HG03025 (cell line): ENCODE measurements around the gene SH3BP4.

ENCODE experiments used
- ATAC-seq: cut with Tn5 transposase; IDR thresholded peaks from one replicate; pipeline ENCODE4 v1.9.1; 2021; ENCODE audit warnings: mild to moderate bottlenecking, moderate library complexity; ENCODE audit not compliant: unreplicated experiment, low FRiP score

Gene SH3BP4

DNA sequence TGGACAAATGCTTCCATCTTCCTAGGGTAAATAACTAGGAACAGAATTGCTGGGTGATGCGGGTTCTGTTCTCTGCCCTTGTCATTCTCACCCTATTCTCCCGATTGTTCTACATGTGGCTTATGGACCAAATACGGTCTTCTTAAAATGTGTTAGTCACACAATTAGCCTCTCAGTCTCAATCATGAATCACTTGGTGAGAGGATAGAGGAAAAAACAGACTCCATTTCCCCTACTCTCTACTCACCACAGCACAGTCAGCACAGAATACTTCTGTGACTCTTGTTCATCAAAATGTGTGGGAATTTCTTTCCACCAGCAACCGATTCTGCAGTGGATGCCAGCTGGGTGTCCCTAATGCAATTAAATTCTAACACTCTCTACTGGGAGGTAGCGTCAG is 125.2 kb downstream of the SH3BP4 start:
- no peak for ATAC-seq

DNA sequence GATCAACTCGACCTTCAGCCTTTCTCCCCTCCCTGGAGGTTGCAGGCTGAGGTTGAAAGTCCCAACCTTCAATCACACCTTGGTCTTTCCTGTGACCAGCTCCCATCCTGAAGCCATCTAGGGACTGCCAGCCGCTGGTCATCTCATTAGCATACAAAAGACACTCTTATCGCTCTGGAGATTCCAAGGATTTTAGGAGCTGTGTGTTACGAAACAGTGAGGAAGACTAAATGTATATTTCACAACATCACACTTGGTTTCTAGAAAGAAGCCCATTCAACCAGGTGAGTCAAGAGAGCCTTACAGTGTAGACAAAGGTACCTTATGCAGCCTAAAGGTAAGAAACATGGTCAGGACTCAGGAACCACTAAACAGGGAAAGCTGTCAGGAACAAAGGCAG is 126.4 kb downstream of the SH3BP4 start:
- ATAC-seq = no peak

DNA sequence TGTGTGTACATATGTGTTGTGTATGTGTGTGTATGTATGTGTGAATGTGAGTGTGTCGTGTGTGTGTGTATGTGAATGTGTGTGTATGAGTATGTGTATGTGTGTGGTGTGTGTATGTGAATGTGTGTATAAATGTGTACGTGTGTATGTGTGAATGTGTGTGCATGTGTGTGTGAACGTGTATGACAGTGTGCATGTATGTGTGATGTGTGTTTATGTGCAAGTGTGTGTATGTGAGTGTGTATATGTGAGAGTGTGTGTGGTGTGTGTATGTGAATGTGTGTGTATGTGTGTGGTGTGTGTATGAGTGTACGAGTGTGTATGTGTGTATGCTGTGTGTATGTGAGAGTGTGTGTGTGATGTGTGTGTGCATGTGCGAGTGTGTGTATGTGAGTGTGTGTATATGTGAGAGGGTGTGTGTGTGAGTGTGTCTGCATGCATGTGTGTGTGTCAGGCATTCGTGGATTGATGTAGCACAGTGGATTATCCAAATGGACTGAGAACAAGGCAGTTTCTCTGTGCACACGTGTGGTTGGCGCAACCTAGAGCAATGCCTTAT is 127.2 kb downstream of the SH3BP4 start:
- ATAC-seq = no peak

DNA sequence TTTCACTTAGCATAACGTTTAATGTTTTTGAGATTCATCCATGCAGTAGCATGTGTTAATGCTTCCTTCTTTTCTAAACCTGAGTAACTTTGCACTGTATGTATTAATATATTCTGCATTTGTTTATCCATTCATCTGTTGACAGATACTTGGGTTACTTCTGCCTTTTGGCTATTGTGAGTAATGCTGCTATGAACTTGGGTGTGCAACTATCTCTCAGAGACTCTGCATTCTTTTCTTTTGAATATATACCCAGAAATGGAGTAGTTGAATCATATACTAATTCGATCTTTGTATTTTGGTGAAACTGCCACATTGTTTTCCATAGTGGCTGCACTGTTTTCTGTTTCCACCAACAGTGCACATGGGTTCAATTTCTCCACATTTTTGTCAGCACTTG is 128.3 kb downstream of the SH3BP4 start:
- no peak for ATAC-seq

DNA sequence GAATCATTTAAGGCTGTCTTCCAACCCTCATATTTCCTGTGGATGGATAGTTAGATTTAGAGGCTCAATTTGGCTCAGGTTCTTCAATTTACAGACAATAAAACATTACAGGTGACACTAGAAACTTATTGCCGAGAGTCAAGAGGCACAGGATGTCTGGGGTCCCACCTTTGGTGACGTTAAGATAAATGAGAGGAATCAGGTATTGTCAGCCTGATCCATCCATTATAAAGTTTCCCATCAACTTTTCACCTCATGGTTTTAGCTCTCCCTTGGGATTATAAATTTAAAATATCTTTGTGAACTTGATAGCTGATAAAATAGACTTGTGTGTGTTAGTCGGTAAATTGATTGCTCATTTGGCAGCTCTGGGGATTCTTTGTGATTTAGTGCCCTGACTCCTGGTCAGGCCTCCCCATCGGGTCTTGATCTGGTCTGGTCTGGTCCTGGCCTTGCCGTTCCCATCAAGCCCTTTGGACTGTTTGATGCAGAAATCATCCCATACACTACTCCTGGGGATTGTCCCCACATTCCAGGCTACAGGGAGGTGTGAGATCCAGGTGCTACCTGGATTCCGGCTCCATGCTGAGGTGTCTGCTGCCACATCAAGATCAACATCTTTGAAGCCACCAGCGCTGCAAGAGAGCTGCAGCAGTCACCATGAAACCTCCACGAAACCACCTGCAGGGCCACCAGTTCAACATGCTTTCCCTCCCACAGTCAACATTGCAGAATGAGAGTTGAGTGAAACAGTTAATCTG is 130.9 kb downstream of the SH3BP4 start:
- no peak for ATAC-seq

DNA sequence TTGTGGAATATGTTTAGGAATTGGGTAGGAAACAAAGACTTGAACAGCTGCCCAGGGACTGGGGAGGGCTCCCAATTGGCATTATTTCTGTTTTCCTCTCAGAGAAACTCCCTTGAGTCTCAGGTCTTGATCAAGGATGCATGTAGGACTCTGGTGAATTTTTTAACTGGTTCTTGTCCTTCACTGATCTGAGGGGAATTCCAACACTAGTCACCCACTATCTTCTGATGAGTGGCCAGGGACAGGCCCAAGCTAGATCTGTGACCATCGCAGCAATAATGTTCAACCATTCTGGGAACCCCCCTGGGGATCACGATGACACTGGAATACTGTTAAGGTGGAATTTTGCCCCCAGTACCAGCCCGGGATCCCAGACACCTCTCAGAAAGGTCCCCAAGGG is 132.0 kb downstream of the SH3BP4 start:
- no peak for ATAC-seq

DNA sequence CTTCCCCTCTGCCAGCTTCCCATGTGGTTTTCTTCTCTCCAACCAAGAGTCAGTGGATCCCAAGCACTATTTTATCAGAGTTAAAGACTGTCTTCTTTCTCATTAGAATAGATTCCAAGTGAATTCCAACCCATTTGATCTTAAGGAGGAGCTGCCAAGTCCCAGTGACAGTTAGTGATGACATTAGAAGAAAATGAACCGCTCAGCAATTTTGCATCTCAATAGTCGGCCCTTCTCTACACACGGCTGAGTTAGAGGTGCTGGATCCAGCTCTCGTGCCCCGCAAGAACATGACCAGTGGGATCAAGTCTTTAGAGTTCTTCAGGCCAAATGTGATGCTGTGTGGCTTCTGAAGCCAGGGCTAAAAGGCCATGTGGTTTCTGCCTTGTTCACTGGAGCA is 132.6 kb downstream of the SH3BP4 start:
- no peak for ATAC-seq

DNA sequence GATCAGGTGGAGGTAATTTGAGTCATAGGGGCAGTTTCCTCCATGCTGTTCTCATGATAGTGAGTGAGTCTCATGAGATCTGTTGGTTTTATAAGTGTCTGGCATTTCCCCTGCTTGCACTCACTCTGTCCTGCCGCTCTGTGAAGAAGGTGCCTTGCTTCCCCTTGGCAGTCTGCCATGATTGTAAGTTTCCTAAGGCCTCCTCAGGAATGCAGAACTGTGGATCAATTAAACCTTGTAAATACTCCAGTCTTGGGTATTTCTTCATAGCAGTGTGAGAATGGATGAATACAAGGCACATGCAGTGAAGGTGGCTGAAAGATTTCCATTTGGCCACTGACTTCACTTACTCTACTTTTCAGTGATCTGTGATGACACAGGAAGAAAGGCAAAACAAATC is 133.7 kb downstream of the SH3BP4 start:
- ATAC-seq = no peak

DNA sequence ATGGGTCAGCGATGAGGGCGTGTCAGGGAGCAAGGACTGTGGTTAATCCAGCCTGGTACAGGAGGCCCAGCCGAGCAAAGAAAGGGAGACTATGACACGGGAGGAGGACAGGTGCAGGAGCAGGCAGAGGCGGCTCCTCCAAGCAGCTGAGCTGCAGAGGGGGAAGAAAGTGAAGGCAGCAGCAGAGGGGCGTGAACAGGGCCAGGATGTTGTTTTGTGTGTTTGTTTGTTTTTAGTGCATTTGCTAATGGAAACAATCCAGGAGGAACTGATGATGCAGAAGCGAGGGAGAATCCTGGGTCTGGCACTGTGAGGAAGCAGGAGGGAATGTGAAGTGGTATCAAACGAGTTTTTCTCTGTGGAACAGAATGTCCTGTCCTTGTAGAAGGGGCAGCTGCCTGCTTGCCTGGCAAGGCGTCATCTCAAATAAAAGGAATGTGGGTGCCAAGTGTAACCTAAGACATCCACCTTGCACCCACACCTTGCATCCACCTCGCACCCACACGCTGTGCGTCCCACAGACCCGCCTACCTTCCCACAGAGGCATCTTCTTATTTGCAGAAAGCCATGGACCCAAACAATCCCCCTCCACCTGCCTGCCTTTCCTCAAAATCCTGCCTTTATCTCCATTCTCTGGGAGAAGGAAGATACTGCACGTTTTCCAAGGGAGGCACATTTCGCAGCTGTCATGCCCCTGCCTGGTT is 134.8 kb downstream of the SH3BP4 start:
- ATAC-seq = no peak

DNA sequence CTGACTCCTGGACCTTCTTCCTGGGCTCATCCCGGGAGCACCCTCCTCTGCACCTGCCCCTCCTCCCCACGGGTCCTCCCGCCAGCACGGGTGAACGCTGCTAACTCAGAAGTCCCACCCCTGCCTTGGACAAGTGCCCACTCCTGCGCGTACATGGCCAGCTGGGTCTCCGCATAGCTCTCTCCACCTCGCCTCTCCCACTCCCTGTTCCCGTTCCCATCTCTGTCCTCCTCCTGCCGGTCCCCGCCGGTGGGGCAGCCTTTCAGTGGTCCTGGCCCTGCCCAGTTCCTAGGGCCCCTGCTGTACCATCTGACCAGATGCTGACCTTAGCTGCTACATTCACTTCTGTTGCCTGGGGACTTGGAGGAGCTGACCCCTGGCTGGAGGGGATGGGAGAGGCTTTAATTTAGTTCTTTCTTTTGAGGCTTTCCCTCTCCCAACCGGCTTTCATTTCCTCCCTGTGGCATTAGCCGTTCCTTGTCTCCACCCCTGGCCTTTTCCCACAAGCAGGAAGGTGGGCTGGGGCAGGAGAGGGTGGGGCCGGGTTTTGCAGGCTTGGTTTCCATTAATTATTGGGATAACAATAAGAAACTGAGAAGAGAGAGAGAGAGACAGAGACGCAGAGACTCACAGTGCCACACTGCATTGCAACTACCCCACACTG is 136.1 kb downstream of the SH3BP4 start:
- no peak for ATAC-seq

DNA sequence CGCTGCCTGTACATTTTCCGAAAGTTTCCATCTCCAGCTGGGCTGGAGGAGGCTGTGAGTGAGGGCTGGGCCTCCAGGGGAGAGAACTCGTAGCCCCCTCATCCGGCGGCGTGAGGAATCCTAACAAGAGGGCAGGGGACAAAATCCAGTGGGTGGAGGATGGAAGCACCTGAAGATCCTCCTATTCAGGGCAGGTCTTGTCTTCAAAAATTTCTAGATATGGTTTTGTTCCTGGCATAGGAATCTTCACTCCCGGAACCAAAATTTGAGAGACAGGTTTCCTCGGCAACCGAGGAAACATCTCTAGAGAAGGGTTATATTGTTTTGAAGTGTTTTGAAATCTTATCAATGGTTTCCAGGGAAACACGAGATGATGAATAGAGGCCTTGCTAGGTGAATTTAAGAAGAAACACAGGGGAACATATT is 136.7 kb downstream of the SH3BP4 start:
- ATAC-seq = no peak

DNA sequence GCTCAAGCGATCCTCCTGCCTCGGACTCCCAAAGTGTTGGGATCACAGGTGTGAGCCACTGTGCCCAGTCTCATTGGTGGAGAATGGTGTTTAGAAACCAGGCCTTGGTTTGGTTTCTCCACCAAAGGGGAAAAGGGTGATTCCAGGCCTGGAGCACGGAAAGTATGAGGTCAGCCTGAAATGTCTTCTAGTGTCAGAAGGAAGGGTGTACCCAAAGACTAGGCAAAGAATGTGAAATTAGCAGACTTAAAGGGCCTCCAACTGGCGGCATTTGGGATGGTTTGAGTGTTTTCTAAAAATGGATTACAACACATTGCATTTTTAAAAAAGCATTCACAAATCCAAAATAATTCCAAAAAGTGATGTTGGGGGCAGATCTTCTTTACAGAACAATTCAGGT is 139.6 kb downstream of the SH3BP4 start:
- ATAC-seq = no peak

DNA sequence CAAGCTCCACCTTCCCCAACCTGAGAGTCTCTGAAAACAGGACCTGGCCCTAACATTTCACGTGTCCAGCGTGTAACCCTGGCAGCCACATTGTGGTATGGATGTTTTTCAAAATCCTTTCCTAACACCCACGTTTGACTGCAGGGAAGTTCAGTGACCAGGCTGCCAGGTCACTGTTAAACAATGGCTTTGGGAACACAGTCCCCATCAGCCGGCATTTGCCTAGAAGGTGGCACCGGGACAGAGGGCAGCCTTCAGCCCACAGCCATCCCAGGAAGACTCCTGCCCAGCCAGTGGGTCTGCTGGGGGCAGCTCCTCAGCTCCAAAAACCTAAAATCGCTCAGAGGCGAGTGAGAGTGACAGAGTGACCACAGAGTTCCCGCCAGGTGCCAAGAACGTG is 140.2 kb downstream of the SH3BP4 start:
- ATAC-seq = no peak

DNA sequence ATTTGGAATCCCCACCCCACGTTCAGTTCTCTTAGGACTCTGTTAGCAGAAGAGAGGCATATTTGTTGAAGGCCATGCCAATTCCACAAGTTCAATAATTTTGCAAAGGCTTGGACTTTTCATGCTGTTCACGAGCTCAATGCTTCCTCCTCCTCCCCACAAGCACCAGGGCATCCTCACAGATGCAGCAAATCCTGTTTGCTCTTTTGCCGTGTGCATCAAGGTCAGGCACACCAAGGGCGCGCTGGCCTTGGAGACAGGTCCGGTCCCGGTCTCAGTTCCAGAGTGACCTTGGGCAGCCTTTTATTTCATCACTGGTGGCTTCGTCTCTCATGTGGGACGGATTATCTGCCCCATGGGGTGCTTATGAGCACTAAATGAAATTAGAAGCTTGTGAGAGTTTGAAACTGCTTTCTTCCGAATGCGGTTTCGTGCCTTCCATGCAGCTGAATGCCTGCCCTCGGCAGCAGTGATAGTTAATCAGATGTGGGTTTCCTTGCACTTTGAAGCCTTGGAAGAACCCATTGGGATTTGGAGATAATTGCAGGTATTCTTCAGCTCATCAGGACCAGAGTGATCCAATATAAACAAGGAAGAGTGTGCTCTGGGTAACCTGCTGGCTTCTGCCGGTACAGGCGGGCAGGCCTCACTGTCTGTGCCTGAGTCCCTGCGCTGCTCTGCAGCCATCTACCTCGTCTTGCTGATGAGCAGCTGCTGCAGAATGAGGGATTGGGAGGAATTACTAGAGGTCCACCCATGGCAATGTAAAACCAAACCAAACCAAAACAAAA is 140.8 kb downstream of the SH3BP4 start:
- ATAC-seq = no peak

DNA sequence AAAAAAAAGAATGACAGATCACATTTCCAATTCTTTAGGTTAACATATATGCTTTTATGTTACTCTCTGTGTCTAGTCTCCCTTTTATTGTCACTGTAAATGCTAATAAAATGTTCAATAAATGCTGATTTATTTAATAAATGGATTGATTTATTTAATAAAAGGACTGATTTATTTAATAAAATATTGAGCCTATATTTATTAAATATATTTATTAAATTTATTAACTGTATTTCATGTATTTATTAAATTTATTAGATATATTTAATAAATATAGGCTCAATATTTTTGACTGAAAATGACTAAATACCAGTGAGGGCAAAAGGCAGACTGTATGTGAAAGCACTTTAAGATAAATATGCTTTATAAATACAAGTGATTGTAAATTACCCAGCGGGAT is 142.6 kb downstream of the SH3BP4 start:
- ATAC-seq = no peak

DNA sequence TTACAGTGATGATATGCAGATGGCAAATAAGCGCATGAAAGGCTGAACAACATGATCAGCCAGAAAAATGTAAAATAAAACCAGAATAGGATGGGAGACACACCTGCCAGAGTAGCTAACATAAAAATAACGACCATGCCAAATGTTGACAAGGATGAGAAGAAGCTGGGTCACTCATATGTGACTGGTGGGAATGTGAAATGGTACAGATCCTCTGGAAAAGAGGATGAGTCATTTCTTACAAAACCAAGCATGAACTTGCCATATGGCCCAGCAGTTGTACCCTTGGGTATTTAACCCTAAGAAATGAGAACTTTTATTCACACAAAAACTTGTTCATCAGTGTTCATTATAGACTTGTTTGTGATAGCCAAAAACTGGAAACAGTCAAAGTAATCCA is 143.8 kb downstream of the SH3BP4 start:
- ATAC-seq = no peak

DNA sequence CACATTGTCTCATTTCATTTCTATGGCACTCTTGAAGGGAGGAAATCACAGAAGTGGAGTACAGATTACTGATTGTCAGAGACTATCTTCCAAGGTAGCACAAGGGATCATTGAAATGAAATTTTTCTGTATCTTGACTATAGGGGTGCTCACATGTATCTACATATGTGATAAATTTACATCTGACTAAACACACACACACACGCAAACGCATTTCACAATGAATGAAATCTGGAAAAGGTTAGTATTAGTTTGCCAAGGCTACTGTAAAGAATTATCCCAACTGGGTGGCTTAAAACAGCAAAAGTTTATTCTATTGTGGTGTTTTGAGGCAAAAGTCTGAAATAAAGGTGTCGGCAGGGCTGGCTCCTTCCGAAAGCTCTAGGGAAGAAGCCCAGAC is 144.6 kb downstream of the SH3BP4 start:
- no peak for ATAC-seq

DNA sequence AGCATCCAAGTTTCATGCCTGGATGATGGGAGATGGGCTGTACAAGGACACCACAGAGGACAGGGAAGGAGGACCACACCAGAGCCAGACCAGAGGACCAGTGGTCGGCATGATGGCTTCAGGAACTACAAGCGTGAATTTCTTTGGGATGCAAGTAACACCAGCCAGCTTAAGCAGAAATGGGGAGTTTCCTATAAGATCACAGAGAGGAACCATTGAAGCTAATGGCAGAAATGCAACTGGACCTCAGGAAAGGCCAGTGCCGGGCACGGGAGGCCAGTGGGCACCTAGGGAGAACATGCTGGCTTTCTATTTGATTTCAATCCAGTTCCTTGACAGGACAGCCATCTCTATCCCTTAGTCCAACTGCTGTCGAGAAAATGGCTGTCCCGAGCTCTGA is 145.4 kb downstream of the SH3BP4 start:
- ATAC-seq = no peak

DNA sequence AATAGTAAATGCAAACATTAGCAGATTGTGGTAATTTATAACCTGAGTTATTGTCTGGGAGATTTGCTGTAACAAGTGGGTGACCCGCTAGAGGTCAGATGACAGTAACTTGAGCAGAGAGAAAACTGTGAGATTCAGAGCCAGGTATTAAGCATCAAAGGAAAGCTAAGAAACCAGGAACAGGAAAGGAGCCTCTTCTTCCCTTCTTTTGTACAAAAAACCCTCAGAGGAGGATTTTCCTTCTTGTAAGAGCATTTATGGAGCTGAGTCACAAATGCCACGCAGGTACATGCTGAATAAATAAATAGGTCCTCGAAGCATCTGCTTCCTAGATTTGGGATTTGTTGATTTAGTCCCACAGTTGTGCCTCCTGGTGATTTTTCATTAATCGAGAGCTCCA is 146.5 kb downstream of the SH3BP4 start:
- ATAC-seq = no peak

DNA sequence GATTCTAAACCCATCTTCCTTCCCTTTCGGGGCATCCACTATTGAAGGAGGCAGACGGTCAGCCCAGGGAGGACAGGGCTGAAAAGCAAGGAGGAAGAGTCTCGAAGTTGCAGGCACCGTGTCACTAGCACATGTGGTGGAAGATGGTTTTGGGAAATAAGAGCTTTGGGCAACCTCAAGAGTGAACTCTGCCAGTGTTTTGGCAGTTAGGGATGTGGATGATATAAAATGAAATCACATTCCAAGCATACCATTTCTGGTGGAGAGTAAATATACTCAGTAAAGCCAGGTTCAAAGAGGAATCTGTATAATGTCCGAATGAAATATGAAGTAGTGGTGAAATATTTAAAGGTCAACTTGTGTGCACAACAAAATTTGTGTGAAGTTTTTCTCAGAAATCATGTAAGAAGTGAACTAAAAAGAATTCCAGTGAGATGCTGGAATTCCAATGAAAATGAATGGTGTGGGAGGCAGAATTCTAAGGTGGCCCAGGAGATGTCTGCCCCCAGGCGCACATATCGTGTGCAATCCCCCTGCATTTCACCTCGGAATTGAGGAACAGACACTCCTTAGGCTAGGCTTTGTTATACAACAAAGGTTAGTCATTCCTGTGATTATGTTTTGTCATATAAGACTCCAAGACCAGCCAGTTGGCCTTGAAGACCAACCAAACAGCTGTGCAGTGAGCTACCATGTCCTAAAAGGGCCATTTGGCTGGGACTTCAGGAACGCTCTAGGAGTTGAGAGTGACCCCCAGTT is 147.1 kb downstream of the SH3BP4 start:
- ATAC-seq = no peak
